Astrocyte of the cerebellum (primary cell): ENCODE data around the gene BAD.

Experiments
- DNase-seq: peaks from one replicate; pipeline ENCODE4 v3.0.0-alpha.2; 2011; ENCODE audit warnings: low read depth
- H3K4me3 ChIP-seq: 2 replicates; pipeline ENCODE4 v1.5.1; 2011; ENCODE audit warnings: mild to moderate bottlenecking, low read depth, low read length, moderate library complexity
- CTCF ChIP-seq: IDR thresholded peaks from 2 replicates; pipeline ENCODE4 v1.5.1; 2012; ENCODE audit warnings: low read length, low read depth, moderate library complexity, mild to moderate bottlenecking; ENCODE audit errors: missing control alignments
- in situ Hi-C: cut with HindIII; loops from 2 replicates; pipeline ENCODE4 v1.10.0; 2017; ENCODE audit warnings: low sequenced_read_pairs

BAD gene

GRCh38 chr11:64266339-64266738 is 18.1 kb downstream of the BAD start:
- no peak overlapping the region for H3K4me3 ChIP-seq
- DNase-seq: no peak
- in situ Hi-C loops: loop anchor here (10.0 kb wide), 1 partner anchor 58 kb away; no protein-coding TSS in a partner anchor
- no peak for TF ChIP-seq CTCF

- no peak for TF ChIP-seq CTCF
- H3K4me3 ChIP-seq: no peak overlapping the region
- in situ Hi-C loops: loop anchor here (10.0 kb wide), 1 partner anchor 59 kb away; no protein-coding TSS in a partner anchor
- DNase-seq: no peak
Measured at GRCh38 chr11:64265176-64266160, 19.0 kb downstream of the BAD start.

GRCh38 chr11:64264371-64264852 is 20.1 kb downstream of the BAD start:
- DNase-seq: no peak
- no peak overlapping the region for H3K4me3 ChIP-seq
- in situ Hi-C loops: loop anchor here (10.0 kb wide), 1 partner anchor 60 kb away; no protein-coding TSS in a partner anchor
- TF ChIP-seq CTCF: no peak

- no peak for DNase-seq
- in situ Hi-C loops: loop anchor here (10.0 kb wide), 1 partner anchor 61 kb away; no protein-coding TSS in a partner anchor
- no peak for TF ChIP-seq CTCF
- H3K4me3 ChIP-seq: no peak overlapping the region
Measured at GRCh38 chr11:64263947-64264317, 20.5 kb downstream of the BAD start.

GRCh38 chr11:64263021-64263946 is 21.2 kb downstream of the BAD start:
- H3K4me3 ChIP-seq: no peak overlapping the region
- no peak for TF ChIP-seq CTCF
- in situ Hi-C loops: loop anchor here (10.0 kb wide), 1 partner anchor 62 kb away; no protein-coding TSS in a partner anchor
- no peak for DNase-seq
